HepG2 (cell line): Measurements from ENCODE around the gene WWP2. TPM values are rescaled to one million over a fixed set of nuclear protein-coding genes. Genes with fewer than 3 reads are reported as not detected.

Experiments
- AKNA ChIP-seq: sonication (generic); formaldehyde crosslinking; IDR thresholded peaks from 2 replicates; pipeline ENCODE4 v1.4.0; 2020; ENCODE audit warnings: missing genetic modification reagents, borderline replicate concordance
- FOXA3 ChIP-seq: IDR thresholded peaks from 2 replicates; pipeline ENCODE4 v1.6.1; 2016; ENCODE audit warnings: missing genetic modification reagents, missing compliant biosample characterization
- FOXJ3 ChIP-seq: sonication (generic); formaldehyde crosslinking; IDR thresholded peaks from 2 replicates; pipeline ENCODE4 v1.4.0; 2020; ENCODE audit warnings: missing genetic modification reagents, mild to moderate bottlenecking, borderline replicate concordance
- JARID2 ChIP-seq: sonication (generic); formaldehyde crosslinking; IDR thresholded peaks from 2 replicates; pipeline ENCODE4 v1.8.1; 2023; ENCODE audit warnings: missing genetic modification reagents, inconsistent platforms; ENCODE audit not compliant: insufficient replicate concordance
- KLF12 ChIP-seq: sonication (generic); formaldehyde crosslinking; IDR thresholded peaks from 2 replicates; pipeline ENCODE4 v1.4.0; 2020; ENCODE audit warnings: missing genetic modification reagents, borderline replicate concordance
- MEF2D ChIP-seq: sonication (generic); formaldehyde crosslinking; IDR thresholded peaks from 2 replicates; pipeline ENCODE4 v1.5.1; 2020; ENCODE audit warnings: mild to moderate bottlenecking, missing genetic modification reagents
- SMC3 ChIP-seq: IDR thresholded peaks from 2 replicates; pipeline ENCODE4 v1.6.1; 2011; ENCODE audit warnings: low read length, improper control_type of control experiment
- TMF1 ChIP-seq: sonication (generic); formaldehyde crosslinking; IDR thresholded peaks from 2 replicates; pipeline ENCODE4 v1.8.1; 2022; ENCODE audit warnings: low read depth, missing genetic modification reagents
- WIZ ChIP-seq: sonication (generic); formaldehyde crosslinking; IDR thresholded peaks from 2 replicates; pipeline ENCODE4 v1.5.1; 2020; ENCODE audit warnings: mild to moderate bottlenecking, missing genetic modification reagents
- ZNF260 ChIP-seq: sonication (generic); formaldehyde crosslinking; IDR thresholded peaks from 2 replicates; pipeline ENCODE4 v1.4.0; 2020; ENCODE audit warnings: missing genetic modification reagents, low read depth, mild to moderate bottlenecking, borderline replicate concordance
- ZNF761 ChIP-seq: sonication (generic); formaldehyde crosslinking; conservative IDR thresholded peaks from 2 replicates; pipeline ENCODE4 v1.4.0; 2020; ENCODE audit warnings: mild to moderate bottlenecking, missing genetic modification reagents
- ZSCAN29 ChIP-seq: sonication (generic); formaldehyde crosslinking; conservative IDR thresholded peaks from 2 replicates; pipeline ENCODE4 v1.4.0; 2020; ENCODE audit warnings: mild to moderate bottlenecking, missing genetic modification reagents
- polyA plus RNA-seq, 8 experiments: library from polyadenylated mRNA; depleted of rRNA in 3 of 8; stranded (reverse) in 7 of 8; unstranded in 1 of 8; fragments of >200 nt; fragmentation: Illumina TruSeq in 4 of 8; extraction: Trizol in 4 of 8; gene quantifications; 2 replicates each; pipeline versions ENCODE4 v1.2.1 to v1.2.3, GENCODE V29; 2011 to 2016; ENCODE audit warnings: low read depth in 4 of 8, missing spikeins in 1 of 8, mixed read lengths in 1 of 8; ENCODE audit not compliant: insufficient read depth in 1 of 8
- total RNA-seq, 5 experiments: library from RNA; depleted of rRNA; stranded (reverse); fragments of >200 nt; fragmentation: Illumina TruSeq; extraction: Trizol; gene quantifications; 2 replicates each; pipeline ENCODE4 v1.2.3, GENCODE V29; 2016; ENCODE audit warnings: low read depth in 1 of 5
- TF ChIP-seq, protein P1 (sequence below): sonication (generic); formaldehyde crosslinking; IDR thresholded peaks from 2 replicates; pipeline ENCODE4 v1.5.1; 2020; ENCODE audit warnings: missing genetic modification reagents, mild to moderate bottlenecking, borderline replicate concordance
- TF ChIP-seq, protein P2 (sequence below): sonication (generic); IDR thresholded peaks from 2 replicates; pipeline ENCODE4 v1.6.1; 2016; ENCODE audit warnings: low read depth, borderline replicate concordance
- TF ChIP-seq, protein P3 (sequence below): sonication (generic); formaldehyde crosslinking; conservative IDR thresholded peaks from 2 replicates; pipeline ENCODE4 v1.4.0; 2020; ENCODE audit warnings: missing genetic modification reagents
- TF ChIP-seq, protein P4 (sequence below): sonication (generic); formaldehyde crosslinking; IDR thresholded peaks from 2 replicates; pipeline ENCODE4 v1.8.1; 2023; ENCODE audit warnings: mild to moderate bottlenecking, missing genetic modification reagents

WWP2 gene
- total and polyA plus RNA-seq, 2 of the 13 experiments (the other 11 are each of a cell fraction or from before 2014, with no cell fraction given) = 11.4 to 28.2 TPM

GRCh38 chr16:69762814-69763598, 874 bp downstream of the WWP2 start (continued):
- TF ChIP-seq KLF12 (no peak), JARID2 (CRISPR knock-in tag) (no peak), TMF1 (CRISPR knock-in tag) (0 out of 2 replicates have a peak, but pooled peaks have one; percentile 1), WIZ (CRISPR knock-in tag) (no peak), ZNF761 (CRISPR knock-in tag) (no peak), FOXJ3 (peak; percentile 56; the same call in 1 of the 2 replicates), AKNA (CRISPR knock-in tag) (peak; percentile 24; the same call in 1 of the 2 replicates), ZSCAN29 (no peak), ZNF260 (CRISPR knock-in tag) (no peak), MEF2D (CRISPR knock-in tag) (no peak; the same call in 1 of the 2 replicates), SMC3 (no peak), FOXA3 (CRISPR knock-in tag) (0 out of 2 replicates have a peak, but pooled peaks have one; percentile 8)
- TF ChIP-seq, protein P1, sequence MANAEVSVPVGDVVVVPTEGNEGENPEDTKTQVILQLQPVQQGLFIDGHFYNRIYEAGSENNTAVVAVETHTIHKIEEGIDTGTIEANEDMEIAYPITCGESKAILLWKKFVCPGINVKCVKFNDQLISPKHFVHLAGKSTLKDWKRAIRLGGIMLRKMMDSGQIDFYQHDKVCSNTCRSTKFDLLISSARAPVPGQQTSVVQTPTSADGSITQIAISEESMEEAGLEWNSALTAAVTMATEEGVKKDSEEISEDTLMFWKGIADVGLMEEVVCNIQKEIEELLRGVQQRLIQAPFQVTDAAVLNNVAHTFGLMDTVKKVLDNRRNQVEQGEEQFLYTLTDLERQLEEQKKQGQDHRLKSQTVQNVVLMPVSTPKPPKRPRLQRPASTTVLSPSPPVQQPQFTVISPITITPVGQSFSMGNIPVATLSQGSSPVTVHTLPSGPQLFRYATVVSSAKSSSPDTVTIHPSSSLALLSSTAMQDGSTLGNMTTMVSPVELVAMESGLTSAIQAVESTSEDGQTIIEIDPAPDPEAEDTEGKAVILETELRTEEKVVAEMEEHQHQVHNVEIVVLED (CRISPR knock-in tag) = no peak
- TF ChIP-seq, protein P2, sequence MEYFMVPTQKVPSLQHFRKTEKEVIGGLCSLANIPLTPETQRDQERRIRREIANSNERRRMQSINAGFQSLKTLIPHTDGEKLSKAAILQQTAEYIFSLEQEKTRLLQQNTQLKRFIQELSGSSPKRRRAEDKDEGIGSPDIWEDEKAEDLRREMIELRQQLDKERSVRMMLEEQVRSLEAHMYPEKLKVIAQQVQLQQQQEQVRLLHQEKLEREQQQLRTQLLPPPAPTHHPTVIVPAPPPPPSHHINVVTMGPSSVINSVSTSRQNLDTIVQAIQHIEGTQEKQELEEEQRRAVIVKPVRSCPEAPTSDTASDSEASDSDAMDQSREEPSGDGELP = no peak
- TF ChIP-seq, protein P3, sequence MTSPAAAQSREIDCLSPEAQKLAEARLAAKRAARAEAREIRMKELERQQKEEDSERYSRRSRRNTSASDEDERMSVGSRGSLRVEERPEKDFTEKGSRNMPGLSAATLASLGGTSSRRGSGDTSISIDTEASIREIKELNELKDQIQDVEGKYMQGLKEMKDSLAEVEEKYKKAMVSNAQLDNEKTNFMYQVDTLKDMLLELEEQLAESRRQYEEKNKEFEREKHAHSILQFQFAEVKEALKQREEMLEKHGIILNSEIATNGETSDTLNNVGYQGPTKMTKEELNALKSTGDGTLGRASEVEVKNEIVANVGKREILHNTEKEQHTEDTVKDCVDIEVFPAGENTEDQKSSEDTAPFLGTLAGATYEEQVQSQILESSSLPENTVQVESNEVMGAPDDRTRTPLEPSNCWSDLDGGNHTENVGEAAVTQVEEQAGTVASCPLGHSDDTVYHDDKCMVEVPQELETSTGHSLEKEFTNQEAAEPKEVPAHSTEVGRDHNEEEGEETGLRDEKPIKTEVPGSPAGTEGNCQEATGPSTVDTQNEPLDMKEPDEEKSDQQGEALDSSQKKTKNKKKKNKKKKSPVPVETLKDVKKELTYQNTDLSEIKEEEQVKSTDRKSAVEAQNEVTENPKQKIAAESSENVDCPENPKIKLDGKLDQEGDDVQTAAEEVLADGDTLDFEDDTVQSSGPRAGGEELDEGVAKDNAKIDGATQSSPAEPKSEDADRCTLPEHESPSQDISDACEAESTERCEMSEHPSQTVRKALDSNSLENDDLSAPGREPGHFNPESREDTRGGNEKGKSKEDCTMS (CRISPR knock-in tag) = no peak
- TF ChIP-seq, protein P4, sequence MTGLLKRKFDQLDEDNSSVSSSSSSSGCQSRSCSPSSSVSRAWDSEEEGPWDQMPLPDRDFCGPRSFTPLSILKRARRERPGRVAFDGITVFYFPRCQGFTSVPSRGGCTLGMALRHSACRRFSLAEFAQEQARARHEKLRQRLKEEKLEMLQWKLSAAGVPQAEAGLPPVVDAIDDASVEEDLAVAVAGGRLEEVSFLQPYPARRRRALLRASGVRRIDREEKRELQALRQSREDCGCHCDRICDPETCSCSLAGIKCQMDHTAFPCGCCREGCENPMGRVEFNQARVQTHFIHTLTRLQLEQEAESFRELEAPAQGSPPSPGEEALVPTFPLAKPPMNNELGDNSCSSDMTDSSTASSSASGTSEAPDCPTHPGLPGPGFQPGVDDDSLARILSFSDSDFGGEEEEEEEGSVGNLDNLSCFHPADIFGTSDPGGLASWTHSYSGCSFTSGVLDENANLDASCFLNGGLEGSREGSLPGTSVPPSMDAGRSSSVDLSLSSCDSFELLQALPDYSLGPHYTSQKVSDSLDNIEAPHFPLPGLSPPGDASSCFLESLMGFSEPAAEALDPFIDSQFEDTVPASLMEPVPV (CRISPR knock-in tag) = no peak
